Cerebellar nuclear complex (tissue), 1 donor: Measurements from ENCODE around the gene MYO5C.

ENCODE experiments used
- DNase-seq, 2 experiments: peaks; one replicate each; lab custom pipeline; 2025; lab: John Stamatoyannopoulos, UW

The MYO5C gene

GRCh38 chr15:52295421-52296001 is at the start of gene MYO5C:
MYO5C (minus strand) TSS chr15:52295804; CDS start chr15:52295636, 168 bp downstream.
- peak; percentile 56 to 83 for DNase-seq

DNA sequence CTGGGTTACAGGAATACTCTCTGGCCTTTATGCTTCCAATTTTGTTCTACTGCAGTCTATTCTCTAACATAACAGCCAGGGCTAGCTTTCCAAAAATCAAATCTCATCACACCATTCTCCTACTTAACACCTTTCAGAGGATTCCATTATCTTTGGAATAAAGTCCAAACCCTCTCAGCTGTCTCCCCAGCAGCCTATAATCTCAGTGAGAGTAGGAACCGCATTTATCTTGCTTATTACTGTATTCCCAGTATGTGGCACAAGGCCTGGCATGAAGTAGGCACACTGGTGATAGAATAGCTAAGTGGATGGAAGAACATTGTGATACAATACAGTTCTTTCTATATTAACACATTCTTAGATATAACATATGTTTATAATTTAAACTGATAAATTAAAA is 49.0 kb upstream of the MYO5C start:
- DNase-seq: no peak

DNA sequence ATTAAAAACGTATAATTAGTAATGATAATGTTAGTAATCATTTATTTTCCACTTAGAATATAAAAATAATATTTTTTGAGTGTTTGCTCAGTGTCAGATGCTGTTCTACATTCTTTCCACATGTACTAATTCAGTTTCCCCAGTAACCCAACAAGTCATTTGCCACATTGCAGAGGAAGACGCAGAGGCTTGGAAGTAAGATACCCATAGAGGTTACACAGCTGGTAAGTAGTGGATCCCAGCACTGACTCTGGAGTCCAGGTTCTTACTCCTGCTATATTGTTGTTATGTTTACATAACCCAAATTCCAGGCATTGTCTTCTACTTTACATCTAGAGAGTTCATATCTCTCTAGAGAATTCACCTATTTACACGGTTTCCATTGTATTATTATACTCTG is 48.2 kb upstream of the MYO5C start:
- no peak for DNase-seq

DNA sequence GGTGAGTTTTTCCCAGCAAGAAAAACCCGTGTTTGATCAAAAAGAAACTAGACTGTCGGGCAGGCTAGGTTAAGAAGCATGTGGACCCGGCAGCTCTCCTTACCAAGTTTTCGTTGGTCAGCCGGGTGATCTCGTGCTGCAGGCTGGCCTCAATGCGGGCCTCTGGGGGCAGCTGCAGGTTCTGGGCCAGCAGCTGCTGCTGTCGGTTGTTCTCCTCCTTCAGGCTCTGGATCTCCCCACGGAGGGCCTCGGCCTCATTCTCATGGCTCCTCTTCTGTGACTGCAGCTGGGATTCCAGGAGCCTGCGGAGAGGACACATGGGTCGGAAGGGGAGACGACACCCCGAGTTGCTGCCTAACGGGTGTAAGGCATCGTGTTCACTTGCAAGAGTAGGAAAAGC is 44.5 kb upstream of the MYO5C start:
- DNase-seq: no peak

GRCh38 chr15:52338891-52339290 is 43.3 kb upstream of the MYO5C start:
- DNase-seq: no peak

- no peak for DNase-seq
Measured at GRCh38 chr15:52338058-52338457, 42.5 kb upstream of the MYO5C start.

GRCh38 chr15:52337198-52337853 is 41.7 kb upstream of the MYO5C start:
- DNase-seq: no peak

DNA sequence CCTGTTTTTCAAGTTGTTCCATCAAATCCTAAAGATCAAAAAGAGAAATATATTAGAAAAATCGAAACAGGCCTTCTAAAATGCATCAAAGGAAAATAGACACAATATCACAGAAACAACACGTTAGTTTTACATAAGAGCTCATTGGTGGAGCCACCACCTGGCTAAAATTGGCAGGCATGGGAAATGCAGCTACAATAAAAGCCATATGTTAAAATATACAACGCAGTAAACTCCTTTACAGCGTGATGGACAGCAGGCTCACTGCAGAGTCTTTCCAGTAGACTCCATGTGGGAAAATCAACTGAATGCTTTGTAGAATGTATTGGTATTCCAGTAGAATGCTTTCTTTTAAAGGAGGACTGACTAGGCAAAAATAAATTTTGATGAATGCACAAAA is 40.9 kb upstream of the MYO5C start:
- DNase-seq: peak in 1 of 2 experiments; percentile 36

DNA sequence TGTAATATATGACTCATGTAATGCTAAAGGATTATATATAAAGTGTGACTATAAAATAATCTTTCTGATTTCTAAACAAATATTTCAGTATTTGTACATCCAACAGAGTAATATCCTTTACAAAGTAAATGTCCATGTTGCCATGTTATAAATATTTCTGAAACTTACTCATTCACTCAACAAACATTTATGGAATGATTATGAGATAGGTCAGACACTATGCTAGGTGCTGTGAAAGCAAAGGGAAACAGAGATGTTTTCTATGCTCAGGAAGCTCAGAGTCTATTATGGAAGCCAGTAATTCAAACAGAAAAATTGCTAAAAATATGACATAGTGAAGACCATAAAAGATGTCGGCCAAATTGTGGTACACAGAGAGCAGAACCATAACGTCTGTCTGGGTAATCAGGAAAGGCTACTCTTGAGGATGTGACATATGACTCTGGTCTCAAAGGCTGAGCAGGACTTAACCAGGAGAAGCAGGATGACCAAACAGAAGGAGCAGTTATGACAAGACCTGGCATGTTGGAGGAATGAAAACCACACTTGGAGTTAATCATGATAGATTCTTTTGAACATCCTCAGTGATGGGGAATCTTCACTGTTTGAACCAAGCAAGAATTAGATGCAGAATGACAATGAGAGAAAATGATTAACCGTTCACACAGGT is 39.0 kb upstream of the MYO5C start:
- no peak for DNase-seq

DNA sequence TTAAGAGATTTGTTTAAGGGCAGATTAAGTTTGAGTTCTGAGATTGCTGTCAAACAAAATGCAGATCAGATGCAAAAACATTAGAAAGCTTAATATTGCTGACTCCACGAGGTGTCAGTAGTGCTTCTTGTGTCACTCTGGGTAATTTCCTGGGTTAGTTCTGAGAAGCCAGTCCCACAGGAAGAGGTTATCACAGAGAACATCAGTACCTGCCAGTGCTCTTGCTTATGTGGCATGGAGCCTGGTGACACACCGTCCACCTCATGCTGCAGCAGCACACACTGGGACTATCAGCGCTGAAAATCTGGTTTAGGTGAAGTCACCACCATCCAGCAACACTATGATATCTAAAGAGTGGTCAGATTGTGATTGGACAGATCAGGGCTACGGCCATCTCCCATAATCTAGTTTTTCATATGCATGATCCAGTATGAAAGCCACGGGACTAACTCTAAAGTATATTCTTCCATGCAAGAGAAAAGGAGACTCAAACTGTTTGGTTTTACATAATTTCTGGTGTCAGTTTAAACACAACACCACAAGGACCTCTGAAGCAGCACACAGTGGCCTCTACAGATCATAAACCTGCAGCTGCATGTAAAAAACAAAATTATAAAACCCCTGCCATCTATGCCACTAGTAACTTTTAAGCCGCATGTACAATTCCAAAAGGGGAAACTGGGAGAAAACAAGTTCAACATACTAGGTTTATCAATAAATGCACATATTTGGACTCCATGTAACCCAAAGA is 36.1 kb upstream of the MYO5C start:
- DNase-seq: peak in 1 of 2 experiments; percentile 46

DNA sequence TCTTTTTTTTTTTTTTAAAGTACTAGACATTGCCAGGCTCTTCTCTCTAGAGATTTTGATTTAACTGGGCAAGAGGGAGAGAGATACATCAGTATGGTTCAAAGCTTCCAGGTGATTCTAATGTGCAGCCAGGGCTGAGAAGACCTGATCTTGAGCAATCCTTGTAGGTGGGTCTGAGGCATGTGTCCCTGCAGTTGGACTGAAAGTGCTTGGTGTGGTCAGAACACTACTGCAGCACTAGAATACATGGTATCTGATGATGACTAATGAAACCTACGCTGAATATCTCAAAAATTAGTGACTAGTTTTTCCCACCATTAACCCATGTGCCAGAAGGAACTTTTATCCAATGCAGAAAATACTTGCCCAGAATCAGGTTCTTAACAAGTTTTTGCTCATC is 34.4 kb upstream of the MYO5C start:
- no peak for DNase-seq

DNA sequence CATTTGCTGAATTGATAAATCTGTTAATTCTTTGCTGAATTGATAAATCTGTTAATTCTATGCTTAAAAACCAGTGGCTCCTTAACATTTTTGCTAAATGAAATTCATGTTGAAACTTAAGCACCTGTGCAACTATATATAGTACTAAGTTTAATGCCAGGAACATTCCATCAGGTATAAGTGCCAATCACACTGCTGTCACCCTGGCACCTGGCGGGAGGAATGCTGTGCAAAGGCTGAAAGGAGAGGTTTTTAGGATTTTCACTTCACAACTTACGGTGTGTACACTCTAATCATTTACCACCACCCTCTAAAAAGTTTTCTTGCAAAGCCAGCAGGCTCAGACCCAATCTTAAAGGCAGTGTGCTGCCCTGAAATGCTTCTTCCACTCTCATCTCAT is 33.5 kb upstream of the MYO5C start:
- DNase-seq: no peak

DNA sequence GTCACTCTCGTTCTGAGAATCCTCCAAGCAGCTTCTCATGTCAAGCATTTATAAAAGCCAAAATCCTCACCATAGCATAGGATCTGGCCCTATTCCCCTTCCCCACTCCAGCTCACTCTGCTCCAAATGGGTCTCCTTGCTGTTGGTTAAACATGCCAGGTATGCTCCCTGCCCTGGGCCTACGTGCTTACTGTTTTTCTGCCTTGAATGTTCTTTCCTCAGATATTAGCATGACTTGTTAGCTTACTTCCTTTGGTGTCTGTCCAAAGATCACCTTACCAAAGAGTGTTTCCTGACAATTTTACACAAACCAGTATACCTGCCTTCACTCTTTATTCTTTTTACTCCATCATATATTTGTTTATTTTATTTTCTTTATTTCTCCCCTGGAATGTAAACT is 33.1 kb upstream of the MYO5C start:
- DNase-seq: no peak

GRCh38 chr15:52326756-52327155 is 31.2 kb upstream of the MYO5C start:
- no peak for DNase-seq

DNA sequence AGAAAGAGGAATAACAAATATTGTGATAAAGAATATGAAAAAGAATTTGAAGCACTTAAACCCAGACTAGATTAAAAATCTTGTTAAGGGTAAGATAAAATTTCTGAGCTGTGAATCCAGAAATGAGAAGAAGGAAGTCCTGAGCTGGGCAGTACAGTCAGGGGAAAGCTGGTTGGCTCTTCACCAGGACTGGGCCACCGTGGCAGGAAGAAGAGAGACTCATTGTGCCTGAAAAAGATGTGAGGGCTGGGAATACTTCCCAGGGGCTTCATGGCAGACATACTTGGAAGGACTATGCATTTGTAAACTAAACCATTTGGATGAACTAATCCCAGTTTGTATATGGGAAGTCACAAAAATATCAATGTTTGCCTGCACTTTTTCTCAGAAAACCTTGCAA is 28.5 kb upstream of the MYO5C start:
- no peak for DNase-seq

DNA sequence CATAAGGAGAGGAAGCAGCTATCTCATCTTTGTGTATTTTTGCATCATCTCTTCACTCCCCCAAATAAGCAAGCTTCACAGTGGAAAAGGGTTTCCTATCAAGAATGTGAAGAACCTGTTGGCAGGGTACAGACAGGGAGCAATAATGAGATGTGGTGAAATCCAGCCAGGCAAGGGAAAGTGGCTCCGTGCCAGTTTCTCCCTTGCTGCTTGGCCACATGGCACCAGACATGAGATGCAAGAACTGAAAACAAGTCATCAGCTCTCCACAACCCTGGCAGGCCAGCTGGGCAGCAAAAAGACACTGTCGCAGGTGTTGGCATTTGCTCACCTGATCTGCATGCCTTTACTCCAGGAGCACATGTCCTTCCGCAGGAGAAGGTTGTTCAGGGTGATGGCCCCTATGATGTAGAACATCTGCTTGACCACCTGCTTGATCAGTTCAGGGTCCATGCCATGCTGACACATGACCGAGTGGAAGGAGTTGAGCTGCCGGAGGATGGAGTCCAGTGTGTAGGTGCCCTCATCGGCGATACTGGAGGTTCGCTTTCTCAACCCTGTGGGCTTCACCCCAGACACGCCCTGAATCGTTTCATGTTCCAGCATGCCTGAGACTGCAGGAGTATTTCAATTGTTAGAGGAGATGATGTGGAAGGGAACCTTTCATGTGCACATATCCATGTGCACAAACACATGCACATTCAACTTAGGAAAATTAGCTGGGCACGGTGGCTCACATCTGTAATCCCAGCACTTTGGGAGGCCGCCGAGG is 23.3 kb upstream of the MYO5C start:
- DNase-seq: peak; percentile 88 to 96

DNA sequence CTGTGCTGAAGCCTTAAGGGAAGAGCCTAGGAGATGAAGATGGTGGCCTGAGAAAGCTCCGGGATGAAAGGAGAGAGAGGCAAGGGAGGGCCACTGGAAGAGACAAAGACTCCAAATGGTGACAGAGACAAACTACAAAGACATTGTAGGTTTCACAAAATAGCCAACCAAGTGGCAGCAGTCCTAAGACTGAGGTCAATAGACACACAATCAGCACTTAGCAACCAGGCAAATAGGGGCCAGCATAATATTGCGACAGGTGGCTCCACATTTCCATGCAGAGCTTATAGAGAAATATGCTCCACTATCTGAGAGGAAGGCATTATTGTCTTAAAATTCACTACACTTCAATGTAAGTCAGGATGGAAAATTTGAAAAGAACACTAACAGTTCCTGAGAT is 22.1 kb upstream of the MYO5C start:
- DNase-seq: no peak

DNA sequence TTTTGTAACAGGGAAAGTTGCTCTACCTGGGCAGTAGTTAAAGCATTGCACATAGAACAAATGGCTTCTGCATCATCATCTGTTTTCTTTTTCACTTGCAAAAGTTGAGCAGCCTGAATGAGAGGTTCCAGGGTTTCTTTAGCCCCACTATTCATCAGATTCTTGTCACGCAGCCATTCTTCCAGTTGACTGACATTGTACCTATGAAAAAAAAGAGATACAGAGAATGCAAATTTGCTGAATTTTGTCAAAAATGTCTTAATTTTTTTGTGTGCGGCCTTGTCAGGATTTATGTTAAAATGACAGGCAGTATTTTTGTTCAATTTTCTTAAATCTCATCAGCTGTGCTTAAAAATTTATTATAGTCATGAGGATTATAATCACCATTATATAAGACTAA is 21.4 kb upstream of the MYO5C start:
- DNase-seq: no peak

- no peak for DNase-seq
Measured at GRCh38 chr15:52309154-52309548, 13.5 kb upstream of the MYO5C start.

GRCh38 chr15:52308446-52309153 is 13.0 kb upstream of the MYO5C start:
- no peak for DNase-seq

- DNase-seq: no peak
Measured at GRCh38 chr15:52307847-52308246, 12.2 kb upstream of the MYO5C start.
